Gastroesophageal sphincter (tissue), 3 donors: ENCODE measurements around the gene EPHA3.

Experiments used
- CTCF ChIP-seq, 4 experiments: fragments of 200-600 bp in 2 of 4; fragments of 450-650 bp in 2 of 4; sonication (generic) in 1 of 4; IDR thresholded peaks; one replicate each; pipeline ENCODE4 v1.5.1; 2017 to 2019; ENCODE audit warnings: antibody characterized with exemption in 4 of 4, mild to moderate bottlenecking in 2 of 4, moderate library complexity in 2 of 4
- EP300 ChIP-seq: sonication (generic); formaldehyde crosslinking; IDR thresholded peaks from one replicate; pipeline ENCODE4 v1.6.1; 2017; ENCODE audit warnings: antibody characterized with exemption, mild to moderate bottlenecking
- POLR2A ChIP-seq, 2 donors: fragments of 450-650 bp; IDR thresholded peaks; one replicate each; pipeline ENCODE4 v1.6.1; 2017; ENCODE audit warnings: antibody characterized with exemption in 2 of 2, mild to moderate bottlenecking in 2 of 2, moderate library complexity in 1 of 2

GRCh38 chr3:89058371-89058770 lies 49.0 kb upstream of the EPHA3 start:
- TF ChIP-seq CTCF (IDR thresholded peaks at IDR 0.05): no peak
- TF ChIP-seq POLR2A (IDR thresholded peaks at IDR 0.05): no peak
- no peak for TF ChIP-seq EP300
